ENCODE data around the gene USH1C.

The USH1C gene

GRCh38 chr11:17568944-17569343, 24.7 kb upstream of the USH1C start:
- DNase-seq: no peak

- no peak for DNase-seq
Measured at GRCh38 chr11:17564687-17565042, 20.4 kb upstream of the USH1C start.

GRCh38 chr11:17563961-17564686, 19.9 kb upstream of the USH1C start:
- DNase-seq: no peak

- no peak for DNase-seq
Measured at GRCh38 chr11:17563231-17563646, 19.0 kb upstream of the USH1C start.

- no peak for DNase-seq
Measured at GRCh38 chr11:17561526-17561925, 17.3 kb upstream of the USH1C start.

- DNase-seq: no peak
Measured at GRCh38 chr11:17561111-17561415, 16.8 kb upstream of the USH1C start.

- no peak for DNase-seq
Measured at GRCh38 chr11:17560281-17561110, 16.3 kb upstream of the USH1C start.

GRCh38 chr11:17559341-17560087, 15.3 kb upstream of the USH1C start:
- DNase-seq: no peak

GRCh38 chr11:17558916-17559315, 14.7 kb upstream of the USH1C start:
- DNase-seq: no peak

- no peak for DNase-seq
Measured at GRCh38 chr11:17558025-17558780, 14.0 kb upstream of the USH1C start.

- DNase-seq: no peak
Measured at GRCh38 chr11:17556999-17557398, 12.8 kb upstream of the USH1C start.

- DNase-seq: no peak
Measured at GRCh38 chr11:17554487-17554886, 10.3 kb upstream of the USH1C start.

GRCh38 chr11:17553249-17553546, 9.0 kb upstream of the USH1C start:
- no peak for DNase-seq

GRCh38 chr11:17552392-17553248, 8.4 kb upstream of the USH1C start:
- DNase-seq: no peak

- DNase-seq: no peak
Measured at GRCh38 chr11:17552041-17552355, 7.8 kb upstream of the USH1C start.

- DNase-seq: no peak
Measured at GRCh38 chr11:17551347-17552040, 7.3 kb upstream of the USH1C start.

- DNase-seq: no peak
Measured at GRCh38 chr11:17550450-17551346, 6.5 kb upstream of the USH1C start.

GRCh38 chr11:17548444-17548843, 4.2 kb upstream of the USH1C start:
- no peak for DNase-seq

GRCh38 chr11:17547932-17548331, 3.7 kb upstream of the USH1C start:
- DNase-seq: no peak

GRCh38 chr11:17547051-17547577, 2.9 kb upstream of the USH1C start, which contains the start of gene OTOG:
OTOG (plus strand) TSS chr11:17547259; CDS start chr11:17547373, 114 bp downstream.
- DNase-seq: no peak
